ENCODE measurements around the gene NTRK2. TPM values are rescaled to one million over a fixed set of nuclear protein-coding genes. Genes with fewer than 3 reads are reported as not detected.

The NTRK2 gene
- total RNA-seq, 1 experiment from 2014 or later: not detected

GRCh38 chr9:85056203-85056572, 386.7 kb downstream of the NTRK2 start:
- intact Hi-C loops (cut with micrococcal nuclease): no loop called here

More at GRCh38 chr9:85056203-85056572, 386.7 kb downstream of the NTRK2 start:
- TF ChIP-seq, protein P1, sequence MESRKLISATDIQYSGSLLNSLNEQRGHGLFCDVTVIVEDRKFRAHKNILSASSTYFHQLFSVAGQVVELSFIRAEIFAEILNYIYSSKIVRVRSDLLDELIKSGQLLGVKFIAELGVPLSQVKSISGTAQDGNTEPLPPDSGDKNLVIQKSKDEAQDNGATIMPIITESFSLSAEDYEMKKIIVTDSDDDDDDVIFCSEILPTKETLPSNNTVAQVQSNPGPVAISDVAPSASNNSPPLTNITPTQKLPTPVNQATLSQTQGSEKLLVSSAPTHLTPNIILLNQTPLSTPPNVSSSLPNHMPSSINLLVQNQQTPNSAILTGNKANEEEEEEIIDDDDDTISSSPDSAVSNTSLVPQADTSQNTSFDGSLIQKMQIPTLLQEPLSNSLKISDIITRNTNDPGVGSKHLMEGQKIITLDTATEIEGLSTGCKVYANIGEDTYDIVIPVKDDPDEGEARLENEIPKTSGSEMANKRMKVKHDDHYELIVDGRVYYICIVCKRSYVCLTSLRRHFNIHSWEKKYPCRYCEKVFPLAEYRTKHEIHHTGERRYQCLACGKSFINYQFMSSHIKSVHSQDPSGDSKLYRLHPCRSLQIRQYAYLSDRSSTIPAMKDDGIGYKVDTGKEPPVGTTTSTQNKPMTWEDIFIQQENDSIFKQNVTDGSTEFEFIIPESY (IDR thresholded peaks at IDR 0.05; ENCODE audit: extremely low read depth, insufficient replicate concordance, low read length): no peak
- TF ChIP-seq EZH2phosphoT487 (IDR thresholded peaks at IDR 0.05; ENCODE audit: borderline replicate concordance) (no peak), CBX3 (IDR thresholded peaks at IDR 0.05; ENCODE audit: low read depth) (no peak), SP1 (IDR thresholded peaks at IDR 0.05; ENCODE audit: low read depth) (no peak), ATF3 (IDR thresholded peaks at IDR 0.05) (no peak), REST (IDR thresholded peaks at IDR 0.05; ENCODE audit: low read depth) (no peak)
- BruUV-seq (replicated peaks): no TSS peak
- POLR2A ChIA-PET: no interaction called here
- CTCF ChIA-PET: no interaction called here
- no peaks in the 10 kb centered on the region for H3K79me2 ChIP-seq (ENCODE audit: insufficient read depth, low read length)
- H3K36me3 ChIP-seq (ENCODE audit: control insufficient read depth in 1 of 2, insufficient read depth in 2 of 2, low read length in 2 of 2): no peaks in the 10 kb centered on the region
- no peaks in the 10 kb centered on the region for H3K9me3 ChIP-seq (ENCODE audit: control insufficient read depth in 1 of 2, insufficient read depth in 1 of 2, low read depth in 1 of 2, low read length in 2 of 2)
- H3K9me2 ChIP-seq (ENCODE audit: insufficient read depth): no peaks in the 10 kb centered on the region
- H4K20me1 ChIP-seq (ENCODE audit: insufficient read depth): no peaks in the 10 kb centered on the region
- no peaks in the 10 kb centered on the region for H3K4me1 ChIP-seq (ENCODE audit: control insufficient read depth in 1 of 2, insufficient read depth in 2 of 2, low read length in 2 of 2)
- H2AFZ ChIP-seq (ENCODE audit: low read depth, low read length, poor library complexity, severe bottlenecking): no peak overlapping the region
- no peak overlapping the region for H3K9ac ChIP-seq (ENCODE audit: low read length)
- peaks cover 26% of the 10 kb centered on the region for H3K27me3 ChIP-seq (ENCODE audit: insufficient read depth, low read length)
- H3K27ac ChIP-seq (ENCODE audit: low read depth, low read length): no peak overlapping the region
- DNase-seq (ENCODE audit: low read depth, low spot score) (no peak), ATAC-seq (no peak)
- H3K4me3 ChIP-seq (replicated peaks in 1 of 2; ENCODE audit: low read depth in 1 of 2, low read length in 2 of 2): no peak overlapping the region
- no peak overlapping the region for H3K4me2 ChIP-seq (ENCODE audit: low read length)
- RAD21 ChIA-PET (ENCODE audit: low non-redundant PET in 1 of 2, low total read pairs in 2 of 2, uncharacterized antibody in 2 of 2, unreplicated experiment in 2 of 2): no interaction called here

Data from HCT116 (cell line).